ENCODE data around the gene DOCK4.

Gene DOCK4

GRCh38 chr7:112070674-112071256 is 135.4 kb downstream of the DOCK4 start:
- no peak for DNase-seq

- DNase-seq: no peak
Measured at GRCh38 chr7:112069879-112070321, 136.3 kb downstream of the DOCK4 start.

GRCh38 chr7:112068967-112069366 is 137.2 kb downstream of the DOCK4 start:
- no peak for DNase-seq

GRCh38 chr7:112067632-112068540 is 138.3 kb downstream of the DOCK4 start:
- no peak for DNase-seq

GRCh38 chr7:112067200-112067599 is 139.0 kb downstream of the DOCK4 start:
- DNase-seq: no peak

GRCh38 chr7:112065758-112066157 is 140.4 kb downstream of the DOCK4 start:
- no peak for DNase-seq

- no peak for DNase-seq
Measured at GRCh38 chr7:112064627-112065385, 141.4 kb downstream of the DOCK4 start.

GRCh38 chr7:112063974-112064373 is 142.2 kb downstream of the DOCK4 start:
- no peak for DNase-seq

- no peak for DNase-seq
Measured at GRCh38 chr7:112061051-112061450, 145.1 kb downstream of the DOCK4 start.

GRCh38 chr7:112060625-112061024 is 145.6 kb downstream of the DOCK4 start:
- DNase-seq: no peak

GRCh38 chr7:112059675-112060074 is 146.5 kb downstream of the DOCK4 start:
- DNase-seq: no peak

GRCh38 chr7:112058686-112059085 is 147.5 kb downstream of the DOCK4 start:
- DNase-seq: no peak

GRCh38 chr7:112056409-112056808 is 149.8 kb downstream of the DOCK4 start:
- DNase-seq: no peak

- no peak for DNase-seq
Measured at GRCh38 chr7:112053737-112054069, 152.5 kb downstream of the DOCK4 start.

GRCh38 chr7:112052993-112053736 is 153.0 kb downstream of the DOCK4 start:
- DNase-seq: no peak

- no peak for DNase-seq
Measured at GRCh38 chr7:112052498-112052897, 153.7 kb downstream of the DOCK4 start.

- no peak for DNase-seq
Measured at GRCh38 chr7:112050250-112050881, 155.8 kb downstream of the DOCK4 start.

GRCh38 chr7:112049555-112050249 is 156.5 kb downstream of the DOCK4 start:
- DNase-seq: no peak

GRCh38 chr7:112047421-112047820 is 158.8 kb downstream of the DOCK4 start:
- DNase-seq: no peak

GRCh38 chr7:112045222-112045621 is 161.0 kb downstream of the DOCK4 start:
- no peak for DNase-seq

GRCh38 chr7:112042631-112043030 is 163.6 kb downstream of the DOCK4 start:
- DNase-seq: no peak

GRCh38 chr7:112038353-112038752 is 167.8 kb downstream of the DOCK4 start:
- no peak for DNase-seq

Measured in activated T-cell treated with anti-CD3 and anti-CD28 coated beads, Interleukin-2, amount 50 U/mL, for 1 hour (primary cell).